Erythroblast (primary cell): Measurements from ENCODE around the gene RPS19.

ENCODE experiments used
- GATA1 ChIP-seq: IDR thresholded peaks from 2 replicates; pipeline ENCODE4 v1.6.1; 2011; ENCODE audit warnings: low read depth, mild to moderate bottlenecking, control low read depth, low read length, moderate library complexity
- POLR2A ChIP-seq: IDR thresholded peaks from 2 replicates; pipeline ENCODE4 v1.6.1; 2011; ENCODE audit warnings: mild to moderate bottlenecking, low read length

DNA sequence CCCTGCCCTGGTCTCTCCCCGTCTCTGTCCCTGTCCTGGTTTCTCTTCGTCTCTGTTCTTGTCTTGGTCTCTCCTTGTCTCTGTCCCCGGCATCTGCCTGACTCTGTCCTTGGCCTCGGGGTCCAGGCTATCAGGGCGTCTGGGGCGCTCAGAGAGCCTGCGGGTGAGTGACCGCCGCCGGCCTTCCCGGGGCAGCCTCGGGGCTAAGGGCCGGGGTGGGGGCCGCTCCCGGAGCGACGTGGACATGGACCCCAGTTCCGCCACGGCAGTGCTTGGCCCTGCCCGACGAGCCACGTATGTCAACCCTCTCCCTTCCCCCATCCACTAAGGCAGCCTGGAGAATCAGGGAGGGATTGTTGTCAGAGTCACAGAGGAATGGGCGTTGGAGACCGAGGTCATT lies 37.8 kb downstream of the RPS19 start:
- TF ChIP-seq POLR2A (no peak), GATA1 (no peak)
